GM12872 (cell line): ENCODE data around the gene PAGE4.

Source experiments
- TF ChIP-seq, protein P1 (sequence below): IDR thresholded peaks from 3 replicates; pipeline ENCODE4 v1.5.1; 2011; ENCODE audit warnings: low read depth, mild to moderate bottlenecking, low read length, moderate library complexity; ENCODE audit not compliant: insufficient read depth

Gene PAGE4, protein sequence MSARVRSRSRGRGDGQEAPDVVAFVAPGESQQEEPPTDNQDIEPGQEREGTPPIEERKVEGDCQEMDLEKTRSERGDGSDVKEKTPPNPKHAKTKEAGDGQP

DNA sequence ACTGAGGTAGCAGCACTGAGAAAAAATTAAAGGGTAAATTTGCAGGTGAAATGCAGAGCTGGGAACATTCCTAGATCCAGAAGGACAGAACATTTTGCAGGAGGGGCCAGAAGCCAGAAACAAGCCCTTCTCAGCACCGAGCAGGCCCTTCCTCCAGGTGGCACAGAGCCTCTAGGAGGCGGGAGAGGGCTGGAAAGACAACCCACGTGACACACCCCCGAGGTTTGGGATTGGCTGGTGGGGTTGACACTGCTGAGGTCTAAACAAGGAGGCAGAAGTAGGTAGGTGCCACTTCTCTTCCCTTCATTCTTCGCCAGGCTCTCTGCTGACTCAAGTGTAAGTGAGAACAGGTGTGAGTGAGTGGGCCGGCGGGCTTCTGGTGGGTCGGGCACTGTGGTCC lies at the start of gene PAGE4:
Gene PAGE4 (plus strand): TSS at position 288 of the 400 bp plus-strand sequence. CDS start 1,126 bp downstream, outside the sequence.
- TF ChIP-seq, protein P1, sequence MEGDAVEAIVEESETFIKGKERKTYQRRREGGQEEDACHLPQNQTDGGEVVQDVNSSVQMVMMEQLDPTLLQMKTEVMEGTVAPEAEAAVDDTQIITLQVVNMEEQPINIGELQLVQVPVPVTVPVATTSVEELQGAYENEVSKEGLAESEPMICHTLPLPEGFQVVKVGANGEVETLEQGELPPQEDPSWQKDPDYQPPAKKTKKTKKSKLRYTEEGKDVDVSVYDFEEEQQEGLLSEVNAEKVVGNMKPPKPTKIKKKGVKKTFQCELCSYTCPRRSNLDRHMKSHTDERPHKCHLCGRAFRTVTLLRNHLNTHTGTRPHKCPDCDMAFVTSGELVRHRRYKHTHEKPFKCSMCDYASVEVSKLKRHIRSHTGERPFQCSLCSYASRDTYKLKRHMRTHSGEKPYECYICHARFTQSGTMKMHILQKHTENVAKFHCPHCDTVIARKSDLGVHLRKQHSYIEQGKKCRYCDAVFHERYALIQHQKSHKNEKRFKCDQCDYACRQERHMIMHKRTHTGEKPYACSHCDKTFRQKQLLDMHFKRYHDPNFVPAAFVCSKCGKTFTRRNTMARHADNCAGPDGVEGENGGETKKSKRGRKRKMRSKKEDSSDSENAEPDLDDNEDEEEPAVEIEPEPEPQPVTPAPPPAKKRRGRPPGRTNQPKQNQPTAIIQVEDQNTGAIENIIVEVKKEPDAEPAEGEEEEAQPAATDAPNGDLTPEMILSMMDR: no peak

DNA sequence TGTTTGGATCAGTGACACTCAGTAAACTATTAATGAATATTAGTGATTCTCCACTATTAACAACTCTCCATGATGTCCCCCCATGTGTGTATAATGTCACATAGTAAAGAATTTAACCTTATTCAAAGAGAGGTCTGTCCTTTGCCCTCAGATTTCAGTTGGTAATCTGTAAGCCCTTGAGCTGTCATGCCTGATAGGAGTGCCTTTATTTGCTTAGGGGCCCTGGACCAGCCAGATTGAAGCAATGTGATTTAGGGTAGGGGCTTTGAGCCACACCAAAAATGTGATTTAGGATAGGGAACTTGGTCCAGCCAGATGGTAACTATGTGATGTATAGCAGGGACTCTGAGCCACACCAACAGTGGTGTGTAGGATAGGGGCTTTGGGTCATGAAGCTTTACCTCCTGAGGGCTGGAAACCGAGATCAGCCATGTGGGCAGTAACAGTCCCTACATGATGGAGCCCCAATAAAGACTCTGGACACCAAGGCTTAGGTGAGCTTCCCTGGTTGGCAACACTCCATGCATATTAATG lies 44.3 kb upstream of the PAGE4 start:
- TF ChIP-seq, protein P1: no peak

DNA sequence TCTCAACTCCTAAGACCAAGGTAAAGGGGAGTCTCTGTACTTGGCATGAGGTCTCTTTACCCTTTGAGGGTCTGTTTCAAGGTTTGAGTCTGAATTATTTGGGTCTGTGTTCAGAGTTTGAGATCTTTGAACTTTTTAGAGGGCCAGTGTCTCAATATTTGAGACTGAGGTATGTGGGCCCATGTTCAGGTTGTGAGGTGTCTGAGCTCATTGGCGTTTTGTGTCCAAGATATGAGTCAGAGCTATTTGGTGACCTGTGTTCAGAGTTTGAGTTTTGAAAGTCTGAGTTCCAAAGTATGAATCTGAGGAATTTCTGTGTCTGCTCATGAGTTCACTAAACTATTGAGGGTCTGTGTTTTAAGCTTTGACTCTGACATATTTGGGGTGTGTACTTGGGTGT lies 36.7 kb upstream of the PAGE4 start:
- TF ChIP-seq, protein P1: no peak

DNA sequence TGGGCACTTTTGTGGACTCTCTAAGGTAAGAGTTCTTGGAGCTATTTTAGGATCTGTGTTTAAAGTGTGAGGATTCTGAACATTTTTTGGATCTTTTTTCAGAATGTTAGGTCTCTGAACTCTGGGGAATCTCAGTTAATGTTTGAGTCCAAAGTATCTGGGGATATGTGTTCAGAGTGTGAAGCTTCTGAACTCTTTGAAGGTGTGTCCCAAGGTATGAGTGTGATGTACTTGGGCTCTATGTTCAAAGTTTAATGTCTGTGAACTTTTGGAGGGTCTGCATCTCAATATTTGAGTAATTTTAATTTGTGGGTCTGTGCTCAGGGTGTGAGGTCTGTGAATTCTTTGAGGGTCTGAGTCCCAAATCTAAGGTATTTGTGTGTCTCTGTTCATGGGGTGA lies 35.4 kb upstream of the PAGE4 start:
- TF ChIP-seq, protein P1: no peak

DNA sequence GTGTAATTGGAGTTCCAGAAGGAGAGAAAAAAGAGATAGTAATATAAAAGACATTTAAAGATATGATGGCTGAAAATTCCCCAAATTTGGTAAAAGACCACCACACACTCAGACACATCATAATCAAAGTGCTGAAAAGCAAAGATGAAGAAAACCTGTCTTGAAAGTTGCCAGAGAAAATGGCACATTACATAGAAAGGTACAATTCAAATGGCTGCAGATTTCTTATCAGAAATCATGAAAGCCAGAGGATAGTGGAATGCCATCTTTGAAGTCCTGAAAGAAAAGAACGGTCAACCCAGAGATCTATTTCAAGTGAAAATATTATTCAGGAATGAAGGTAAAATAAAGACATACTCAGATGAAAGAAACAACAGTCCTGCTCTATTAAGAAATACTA lies 29.3 kb upstream of the PAGE4 start:
- TF ChIP-seq, protein P1: no peak

DNA sequence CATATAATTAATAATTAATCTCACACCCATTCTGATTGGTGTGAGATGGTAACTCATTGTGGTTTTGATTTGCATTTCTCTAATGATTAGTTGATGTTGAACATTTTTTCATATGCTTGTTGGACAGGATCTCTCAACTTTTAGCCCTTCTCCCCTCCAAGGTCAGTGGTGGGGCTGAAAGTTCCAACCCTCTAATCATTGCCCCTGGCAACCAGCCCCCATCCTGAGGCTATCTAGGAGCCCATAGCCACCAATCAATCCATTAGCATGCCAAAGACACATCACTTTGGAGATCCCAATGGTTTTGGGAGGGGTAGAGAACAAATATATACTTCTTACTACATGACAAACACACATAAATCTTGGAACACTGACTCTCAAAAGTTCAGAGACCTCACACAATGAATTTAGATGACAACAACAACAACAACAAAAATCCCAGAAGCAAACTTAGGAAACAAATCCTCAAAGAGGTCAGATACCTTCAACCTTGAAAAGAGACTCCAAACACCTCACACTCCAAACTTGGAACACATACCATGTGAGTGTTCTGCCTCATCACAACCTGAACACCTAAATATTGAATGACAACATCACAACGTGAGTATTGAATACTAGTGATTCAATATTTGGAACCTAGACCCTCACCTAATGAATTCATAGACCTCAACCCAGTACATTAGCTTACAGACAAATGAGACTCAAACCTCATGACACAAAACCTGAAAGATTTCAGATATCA lies 19.0 kb upstream of the PAGE4 start:
- TF ChIP-seq, protein P1: no peak

DNA sequence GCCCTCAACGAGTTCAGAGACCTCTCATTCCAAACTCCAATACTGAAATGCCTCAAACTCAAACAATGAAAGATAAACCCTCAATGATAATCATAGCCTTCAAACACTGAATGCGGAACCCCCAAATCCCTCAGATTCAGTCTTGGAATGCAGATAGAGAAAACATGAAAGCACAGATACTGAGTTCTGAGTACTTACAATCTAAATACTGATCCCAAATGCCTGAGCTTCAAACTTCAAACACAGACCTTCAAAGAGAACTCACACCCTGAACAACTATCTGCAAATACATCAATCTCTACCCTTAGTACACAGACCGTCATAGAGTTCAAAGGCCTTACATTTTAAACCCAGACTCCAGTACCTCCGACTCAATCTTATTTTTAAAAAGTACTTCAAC lies 16.9 kb upstream of the PAGE4 start:
- TF ChIP-seq, protein P1: no peak
